GM13977 (cell line): ENCODE results near the gene LMO1.

ENCODE experiments used
- DNase-seq: peaks from one replicate; pipeline ENCODE4 v3.0.0; 2012; ENCODE audit warnings: low spot score
- CTCF ChIP-seq: IDR thresholded peaks from 2 replicates; pipeline ENCODE4 v1.5.1; 2012; ENCODE audit warnings: mild to moderate bottlenecking, control low read depth; ENCODE audit not compliant: insufficient read depth; ENCODE audit errors: extremely low read depth, missing control alignments
- in situ Hi-C: fragments of 300-500 bp; cut with MboI; formaldehyde crosslinking; loops from one replicate; pipeline ENCODE4 v1.12.0; 2022; ENCODE audit warnings: low sequenced_read_pairs, low pct_unique_long_range_greater_than_20kb, mixed read lengths, inconsistent platforms; ENCODE audit not compliant: unreplicated experiment

Gene LMO1

GRCh38 chr11:8224711-8225110 is 39.0 kb downstream of the LMO1 start:
- in situ Hi-C loops = loop anchor here (10.0 kb wide), 1 partner anchor 340 kb away; no protein-coding TSS in a partner anchor
- DNase-seq = no peak
- TF ChIP-seq CTCF = no peak

- DNase-seq = no peak
- in situ Hi-C loops = loop anchor here (10.0 kb wide), 1 partner anchor 341 kb away; no protein-coding TSS in a partner anchor
- no peak for TF ChIP-seq CTCF
Observed at GRCh38 chr11:8224161-8224591, 39.5 kb downstream of the LMO1 start.

- DNase-seq = no peak
- TF ChIP-seq CTCF = no peak
- in situ Hi-C loops = loop anchor here (10.0 kb wide), 1 partner anchor 341 kb away; no protein-coding TSS in a partner anchor
Observed at GRCh38 chr11:8223513-8223900, 40.2 kb downstream of the LMO1 start.

- in situ Hi-C loops = loop anchor here (10.0 kb wide), 1 partner anchor 342 kb away; no protein-coding TSS in a partner anchor
- TF ChIP-seq CTCF = no peak
- DNase-seq = no peak
Observed at GRCh38 chr11:8222820-8223512, 40.7 kb downstream of the LMO1 start.

GRCh38 chr11:8221917-8222495 is 41.7 kb downstream of the LMO1 start:
- no peak for DNase-seq
- in situ Hi-C loops = loop anchor here (10.0 kb wide), 1 partner anchor 343 kb away; no protein-coding TSS in a partner anchor
- no peak for TF ChIP-seq CTCF

GRCh38 chr11:8221046-8221723 is 42.5 kb downstream of the LMO1 start:
- in situ Hi-C loops = loop anchor here (10.0 kb wide), 1 partner anchor 344 kb away; no protein-coding TSS in a partner anchor
- no peak for DNase-seq
- TF ChIP-seq CTCF = no peak
